ENCODE measurements around the gene C3orf22.

C3orf22 gene

GRCh38 chr3:126556637-126557414 is 1.9 kb downstream of the C3orf22 start:
- no peak for DNase-seq

GRCh38 chr3:126555795-126556636 is 2.7 kb downstream of the C3orf22 start:
- DNase-seq, result no peak

GRCh38 chr3:126554560-126555525 is 3.9 kb downstream of the C3orf22 start:
- DNase-seq, result no peak

GRCh38 chr3:126553284-126554084 is 5.2 kb downstream of the C3orf22 start:
- no peak for DNase-seq

- DNase-seq, result peak; percentile 27
These were observed 5.9 kb downstream of the C3orf22 start for GRCh38 chr3:126552688-126553283.

- DNase-seq, result no peak
These were observed 6.7 kb downstream of the C3orf22 start for GRCh38 chr3:126551839-126552687.

GRCh38 chr3:126551121-126551838 is 7.5 kb downstream of the C3orf22 start:
- peak; percentile 34 for DNase-seq

- DNase-seq, result peak; percentile 74
These were observed 8.2 kb downstream of the C3orf22 start for GRCh38 chr3:126550488-126551051.

- DNase-seq, result peak; percentile 61
These were observed 8.8 kb downstream of the C3orf22 start for GRCh38 chr3:126549861-126550487.

- DNase-seq, result peak; percentile 44
These were observed 9.9 kb downstream of the C3orf22 start for GRCh38 chr3:126548556-126549466.

GRCh38 chr3:126547721-126548120 is 11.0 kb downstream of the C3orf22 start:
- DNase-seq, result no peak

- DNase-seq, result no peak
These were observed 12.0 kb downstream of the C3orf22 start for GRCh38 chr3:126546549-126547239.

- no peak for DNase-seq
These were observed 12.7 kb downstream of the C3orf22 start for GRCh38 chr3:126546013-126546412.

GRCh38 chr3:126545544-126545943 is 13.2 kb downstream of the C3orf22 start:
- no peak for DNase-seq

- peak; percentile 86 for DNase-seq
These were observed 14.0 kb downstream of the C3orf22 start for GRCh38 chr3:126544596-126545281.

GRCh38 chr3:126543457-126544061 is 15.2 kb downstream of the C3orf22 start:
- DNase-seq, result no peak

All from NCI-H69 (cell line).